ENCODE results near the gene SDR42E1. TPM values are rescaled to one million over a fixed set of nuclear protein-coding genes. Genes with fewer than 3 reads are reported as not detected.

The SDR42E1 gene
- total and polyA plus RNA-seq, 2 of the 4 experiments (the other 2 are of a cell fraction): 0.44 to 0.72 TPM

GRCh38 chr16:82002831-82003230 lies 8.4 kb downstream of the SDR42E1 start:
- no TSS peak for BruUV-seq (replicated peaks)
- no peak overlapping the region for H3K4me2 ChIP-seq (ENCODE audit: low read depth, low read length)
- no peak overlapping the region for H2BK20ac ChIP-seq (ENCODE audit: low read depth, low read length)
- H3K23ac ChIP-seq (ENCODE audit: low read depth, low read length): no peak overlapping the region
- H3K9me1 ChIP-seq (ENCODE audit: insufficient read depth, low read length): no peaks in the 10 kb centered on the region
- H3K4me3 ChIP-seq (ENCODE audit: insufficient read depth, low read depth, low read length): no peak overlapping the region
- H3K9me3 ChIP-seq (ENCODE audit: control insufficient read depth, insufficient read depth, low read length): no peaks in the 10 kb centered on the region
- H3K79me1 ChIP-seq (ENCODE audit: low read depth in 1 of 2, low read length in 2 of 2): no peaks in the 10 kb centered on the region
- peaks cover 1% of the 10 kb centered on the region; the same call in 1 of the 2 replicates for H3K4me1 ChIP-seq (ENCODE audit: control insufficient read depth, insufficient read depth, low read length)
- H3K27me3 ChIP-seq (ENCODE audit: control insufficient read depth, insufficient read depth, low read length): no peaks in the 10 kb centered on the region; the same call in none of the 2 replicates
- H4K20me1 ChIP-seq (ENCODE audit: insufficient read depth, low read length): no peaks in the 10 kb centered on the region
- H2AFZ ChIP-seq (replicated peaks; ENCODE audit: low read length, poor library complexity): no peak overlapping the region
- H3K36me3 ChIP-seq (ENCODE audit: control insufficient read depth, insufficient read depth, low read length): peaks cover 1% of the 10 kb centered on the region; the same call in 1 of the 2 replicates
- no peak overlapping the region for H2BK120ac ChIP-seq (ENCODE audit: low read depth, low read length)
- no peak overlapping the region for H3K56ac ChIP-seq (ENCODE audit: extremely low read depth, insufficient read depth, low read length)
- no peak overlapping the region for H4K8ac ChIP-seq (ENCODE audit: low read depth in 2 of 2, low read length in 2 of 2)
- H4K5ac ChIP-seq (ENCODE audit: low read depth, low read length): no peak overlapping the region
- H4K91ac ChIP-seq (ENCODE audit: insufficient read depth, low read depth, low read length): no peak overlapping the region
- in situ Hi-C loops (cut with MboI; ENCODE audit: low sequenced_read_pairs) (no loop called here), intact Hi-C loops (cut with micrococcal nuclease) (no loop called here), dilution Hi-C loops (cut with HindIII; ENCODE audit: low sequenced_read_pairs, unreplicated experiment) (no loop called here)
- H3K4ac ChIP-seq (ENCODE audit: low read depth, low read length): no peak overlapping the region
- ChIA-PET CTCF (no interaction called here), POLR2A (ENCODE audit: unreplicated experiment) (no interaction called here)
- no peak overlapping the region for H2BK5ac ChIP-seq (ENCODE audit: low read depth, low read length, poor library complexity, severe bottlenecking)
- DNase-seq (no peak), ATAC-seq (ENCODE audit: low read depth) (no peak)
- H3K27ac ChIP-seq (ENCODE audit: insufficient read depth, low read length): no peak overlapping the region
- no peak overlapping the region for H2BK15ac ChIP-seq (ENCODE audit: low read depth, low read length)
- H2AK9ac ChIP-seq (replicated peaks; ENCODE audit: low read depth, low read length, poor library complexity): no peak overlapping the region
- no peak overlapping the region for H3K14ac ChIP-seq (replicated peaks; ENCODE audit: low read depth, low read length)
- no peak overlapping the region for H3K9ac ChIP-seq (ENCODE audit: low read depth, low read length)
- WGBS, 2 experiments (ENCODE audit: extremely low coverage in 2 of 2, insufficient read length in 1 of 2): 30% methylated on average over 2 of the region's 3 CpGs; no CpG with 5 or more reads in 1 of the 2 experiments
- H2AK5ac ChIP-seq (ENCODE audit: low read depth, low read length): no peak overlapping the region
- no peak overlapping the region for H3K18ac ChIP-seq (ENCODE audit: low read depth, low read length)
- TF ChIP-seq BHLHE40 (IDR thresholded peaks at IDR 0.05; ENCODE audit: low read depth, low read length): no peak
- TF ChIP-seq CHD1 (IDR thresholded peaks at IDR 0.05; ENCODE audit: low read depth, low read length): no peak
- TF ChIP-seq MAFK (IDR thresholded peaks at IDR 0.05; ENCODE audit: low read depth, low read length): no peak
- TF ChIP-seq, protein P1, sequence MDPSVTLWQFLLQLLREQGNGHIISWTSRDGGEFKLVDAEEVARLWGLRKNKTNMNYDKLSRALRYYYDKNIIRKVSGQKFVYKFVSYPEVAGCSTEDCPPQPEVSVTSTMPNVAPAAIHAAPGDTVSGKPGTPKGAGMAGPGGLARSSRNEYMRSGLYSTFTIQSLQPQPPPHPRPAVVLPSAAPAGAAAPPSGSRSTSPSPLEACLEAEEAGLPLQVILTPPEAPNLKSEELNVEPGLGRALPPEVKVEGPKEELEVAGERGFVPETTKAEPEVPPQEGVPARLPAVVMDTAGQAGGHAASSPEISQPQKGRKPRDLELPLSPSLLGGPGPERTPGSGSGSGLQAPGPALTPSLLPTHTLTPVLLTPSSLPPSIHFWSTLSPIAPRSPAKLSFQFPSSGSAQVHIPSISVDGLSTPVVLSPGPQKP (IDR thresholded peaks at IDR 0.05; ENCODE audit: borderline replicate concordance, low read depth, low read length): no peak
- TF ChIP-seq RCOR1 (IDR thresholded peaks at IDR 0.05; ENCODE audit: insufficient replicate concordance, low read length): no peak
- no peak for TF ChIP-seq CTCF (conservative IDR thresholded peaks at IDR 0.05; ENCODE audit: low read depth, low read length)
- no peak for TF ChIP-seq MXI1 (IDR thresholded peaks at IDR 0.05; ENCODE audit: borderline replicate concordance, low read depth, low read length)
- TF ChIP-seq CEBPB (IDR thresholded peaks at IDR 0.05; ENCODE audit: low read depth, low read length): no peak
- no peak for TF ChIP-seq SMC3 (IDR thresholded peaks at IDR 0.05; ENCODE audit: low read depth, low read length)
- TF ChIP-seq RAD21 (IDR thresholded peaks at IDR 0.05; ENCODE audit: low read length): no peak
- TF ChIP-seq NFE2L2 (IDR thresholded peaks at IDR 0.05; ENCODE audit: low read depth, low read length): no peak
- no peak for TF ChIP-seq POLR2A (IDR thresholded peaks at IDR 0.05; ENCODE audit: low read depth, low read length)
